Fibroblast of lung (primary cell): Measurements from ENCODE around the gene PRR15.

ENCODE experiments used
- EZH2 ChIP-seq: IDR thresholded peaks from 2 replicates; pipeline ENCODE4 v1.5.1; 2012; ENCODE audit warnings: low read length, control low read depth, mild to moderate bottlenecking; ENCODE audit errors: missing control alignments
- TF ChIP-seq, protein P1 (sequence below), 2 donors: IDR thresholded peaks in 1 of 2; conservative IDR thresholded peaks in 1 of 2; 1 replicate in 1 of 2; 2 replicates in 1 of 2; pipeline ENCODE4 v1.5.1; 2011 to 2012; ENCODE audit warnings: low read length in 2 of 2, control low read depth in 1 of 2, inconsistent platforms in 1 of 2, low read depth in 1 of 2, mild to moderate bottlenecking in 1 of 2

DNA sequence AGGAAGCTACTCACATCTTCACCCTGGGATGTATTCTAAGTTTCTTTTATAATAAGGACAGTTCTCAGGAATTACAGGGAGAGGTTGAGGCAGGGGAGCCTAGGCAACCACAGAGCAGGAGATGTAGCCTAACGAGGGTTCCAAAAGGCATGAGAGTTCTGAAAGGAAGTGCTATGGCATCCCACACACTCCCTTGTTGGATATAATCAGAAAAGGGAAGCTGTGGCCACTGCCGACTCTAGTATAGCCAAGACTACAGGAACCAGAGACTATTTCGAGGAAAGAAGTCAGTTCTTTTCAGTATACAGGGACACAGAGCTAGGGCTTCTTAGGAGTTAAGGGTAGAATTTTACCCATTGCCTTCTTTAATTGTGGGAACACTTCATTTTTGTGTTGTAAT lies 11.0 kb downstream of the PRR15 start:
- TF ChIP-seq, protein P1, sequence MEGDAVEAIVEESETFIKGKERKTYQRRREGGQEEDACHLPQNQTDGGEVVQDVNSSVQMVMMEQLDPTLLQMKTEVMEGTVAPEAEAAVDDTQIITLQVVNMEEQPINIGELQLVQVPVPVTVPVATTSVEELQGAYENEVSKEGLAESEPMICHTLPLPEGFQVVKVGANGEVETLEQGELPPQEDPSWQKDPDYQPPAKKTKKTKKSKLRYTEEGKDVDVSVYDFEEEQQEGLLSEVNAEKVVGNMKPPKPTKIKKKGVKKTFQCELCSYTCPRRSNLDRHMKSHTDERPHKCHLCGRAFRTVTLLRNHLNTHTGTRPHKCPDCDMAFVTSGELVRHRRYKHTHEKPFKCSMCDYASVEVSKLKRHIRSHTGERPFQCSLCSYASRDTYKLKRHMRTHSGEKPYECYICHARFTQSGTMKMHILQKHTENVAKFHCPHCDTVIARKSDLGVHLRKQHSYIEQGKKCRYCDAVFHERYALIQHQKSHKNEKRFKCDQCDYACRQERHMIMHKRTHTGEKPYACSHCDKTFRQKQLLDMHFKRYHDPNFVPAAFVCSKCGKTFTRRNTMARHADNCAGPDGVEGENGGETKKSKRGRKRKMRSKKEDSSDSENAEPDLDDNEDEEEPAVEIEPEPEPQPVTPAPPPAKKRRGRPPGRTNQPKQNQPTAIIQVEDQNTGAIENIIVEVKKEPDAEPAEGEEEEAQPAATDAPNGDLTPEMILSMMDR (conservative IDR thresholded peaks at IDR 0.05 in 1 of 2, IDR thresholded peaks at IDR 0.05 in 1 of 2; ENCODE audit: low read depth in 1 of 2, low read length in 2 of 2) = no peak
- no peak for TF ChIP-seq EZH2
